ENCODE measurements around the gene HAUS1.

The HAUS1 gene, protein sequence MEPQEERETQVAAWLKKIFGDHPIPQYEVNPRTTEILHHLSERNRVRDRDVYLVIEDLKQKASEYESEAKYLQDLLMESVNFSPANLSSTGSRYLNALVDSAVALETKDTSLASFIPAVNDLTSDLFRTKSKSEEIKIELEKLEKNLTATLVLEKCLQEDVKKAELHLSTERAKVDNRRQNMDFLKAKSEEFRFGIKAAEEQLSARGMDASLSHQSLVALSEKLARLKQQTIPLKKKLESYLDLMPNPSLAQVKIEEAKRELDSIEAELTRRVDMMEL

GRCh38 chr18:46104128-46104911, at the start of gene HAUS1:
Gene HAUS1, plus strand, starts transcription at chr18:46104385. Its CDS starts 27 bp downstream, at chr18:46104412.
- no peaks in the 10 kb centered on the region for H3K9me3 ChIP-seq (ENCODE audit: control insufficient read depth, low read depth, low read length)
- peak within 1 kb of the TSS; percentile 80 for H3K4me3 ChIP-seq (ENCODE audit: low read length)
- H3K9ac ChIP-seq (ENCODE audit: low read length): peak within 1 kb of the TSS; percentile 93
- H3K4me1 ChIP-seq (ENCODE audit: control insufficient read depth, low read depth, low read length): no peaks in the 10 kb centered on the region
- no peaks in the 10 kb centered on the region for H3K27me3 ChIP-seq (ENCODE audit: control insufficient read depth, insufficient read depth, low read length)
- H3K36me3 ChIP-seq (ENCODE audit: control insufficient read depth, low read depth, low read length): peaks cover 14% of the 10 kb centered on the region
- peak within 1 kb of the TSS; percentile 84 for H3K27ac ChIP-seq (ENCODE audit: low read length)

DNA sequence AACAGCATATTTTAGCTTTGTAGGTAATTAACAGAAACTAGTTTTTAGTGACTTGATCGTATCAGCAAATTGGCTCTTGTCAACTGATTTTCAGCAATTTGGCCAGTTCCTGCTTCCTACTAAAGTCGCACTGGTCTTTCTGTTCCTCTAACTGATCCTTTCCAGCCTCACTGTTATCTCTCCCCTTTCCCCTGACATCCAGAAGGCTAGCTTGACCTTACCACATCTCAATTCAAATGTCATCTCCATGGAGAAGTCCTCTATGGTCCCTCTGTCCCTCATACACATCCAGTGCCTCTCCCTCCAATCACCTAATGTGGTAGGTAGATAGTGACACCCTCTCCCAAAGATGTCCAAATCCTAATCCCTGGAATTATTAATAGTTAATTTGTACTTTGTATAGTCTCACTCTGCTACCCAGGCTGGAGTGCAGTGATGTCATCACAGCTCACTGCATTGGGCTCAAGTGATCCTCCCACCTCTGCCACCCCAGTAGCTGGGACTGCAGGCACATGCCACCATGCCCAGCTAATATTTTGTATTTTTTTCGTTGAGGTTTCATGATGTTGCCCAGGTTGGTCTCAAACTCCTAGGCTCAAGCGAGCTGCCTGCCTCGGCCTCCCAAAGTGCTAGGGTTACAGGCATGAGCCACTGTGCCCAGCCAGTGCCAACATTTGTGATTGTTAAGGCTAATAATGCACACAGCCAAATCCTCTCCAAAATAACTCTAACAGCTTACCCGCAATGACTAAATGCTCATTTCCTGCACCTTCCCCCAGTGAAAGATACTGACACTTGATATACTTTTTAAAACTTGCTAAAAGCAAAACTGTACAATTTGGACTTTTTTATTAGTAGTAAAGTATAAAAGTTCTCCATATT, 49.0 kb upstream of the HAUS1 start:
- H3K27me3 ChIP-seq (ENCODE audit: control insufficient read depth, insufficient read depth, low read length): no peaks in the 10 kb centered on the region
- no peak overlapping the region for H3K4me3 ChIP-seq (ENCODE audit: low read length)
- H3K4me1 ChIP-seq (ENCODE audit: control insufficient read depth, low read depth, low read length): no peaks in the 10 kb centered on the region
- no peak overlapping the region for H3K9ac ChIP-seq (ENCODE audit: low read length)
- H3K36me3 ChIP-seq (ENCODE audit: control insufficient read depth, low read depth, low read length): no peaks in the 10 kb centered on the region
- H3K9me3 ChIP-seq (ENCODE audit: control insufficient read depth, low read depth, low read length): no peaks in the 10 kb centered on the region
- no peak overlapping the region for H3K27ac ChIP-seq (ENCODE audit: low read length)

DNA sequence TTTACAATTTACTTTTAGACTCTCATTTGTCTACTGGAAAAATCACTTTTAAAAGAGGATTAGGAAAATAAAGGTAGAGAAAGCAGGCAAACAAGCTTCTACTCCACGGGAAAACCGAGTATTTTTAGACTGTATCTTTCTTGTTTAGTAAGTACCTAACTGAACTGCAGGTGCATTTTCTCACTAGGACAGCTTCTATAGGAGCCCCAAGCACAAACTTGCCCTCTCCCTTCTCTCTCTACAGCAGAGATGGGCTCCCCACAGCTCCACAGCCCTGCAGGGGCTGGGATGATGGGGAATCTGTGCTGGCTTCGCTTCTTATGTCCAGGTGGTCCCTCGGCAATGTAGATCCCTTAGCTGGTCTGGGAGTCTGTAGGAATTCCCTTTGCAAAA, 48.4 kb upstream of the HAUS1 start:
- no peaks in the 10 kb centered on the region for H3K36me3 ChIP-seq (ENCODE audit: control insufficient read depth, low read depth, low read length)
- H3K27ac ChIP-seq (ENCODE audit: low read length): no peak overlapping the region
- no peaks in the 10 kb centered on the region for H3K4me1 ChIP-seq (ENCODE audit: control insufficient read depth, low read depth, low read length)
- no peak overlapping the region for H3K4me3 ChIP-seq (ENCODE audit: low read length)
- no peaks in the 10 kb centered on the region for H3K27me3 ChIP-seq (ENCODE audit: control insufficient read depth, insufficient read depth, low read length)
- H3K9me3 ChIP-seq (ENCODE audit: control insufficient read depth, low read depth, low read length): no peaks in the 10 kb centered on the region
- H3K9ac ChIP-seq (ENCODE audit: low read length): no peak overlapping the region

DNA sequence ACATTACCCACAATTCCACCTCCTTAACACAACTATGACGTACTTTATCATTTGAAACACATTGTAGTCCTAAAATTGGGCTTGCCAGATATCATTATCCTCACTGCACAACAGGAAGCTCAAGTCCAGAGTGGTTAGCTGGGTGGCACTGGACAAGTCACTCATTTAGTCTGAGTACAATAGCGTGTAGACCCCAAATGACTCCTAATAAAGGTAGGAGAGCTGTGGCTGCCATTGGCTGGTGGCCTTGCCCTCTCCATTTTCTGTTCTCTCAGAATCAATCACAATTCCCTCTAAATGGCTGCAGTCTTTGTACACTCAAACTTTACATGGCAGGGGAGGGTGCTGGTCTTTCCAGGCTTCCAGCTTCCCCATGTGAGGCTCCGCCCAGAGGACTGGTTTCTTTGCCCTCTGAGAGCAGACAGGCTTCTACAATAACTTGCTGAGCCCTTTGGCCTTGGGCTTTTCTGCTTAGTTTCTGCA, 43.8 kb upstream of the HAUS1 start:
- Histone ChIP-seq H3K36me3 (ENCODE audit: control insufficient read depth, low read depth, low read length) (no peaks in the 10 kb centered on the region), H3K4me1 (ENCODE audit: control insufficient read depth, low read depth, low read length) (no peaks in the 10 kb centered on the region), H3K27me3 (ENCODE audit: control insufficient read depth, insufficient read depth, low read length) (no peaks in the 10 kb centered on the region), H3K9me3 (ENCODE audit: control insufficient read depth, low read depth, low read length) (no peaks in the 10 kb centered on the region), H3K4me3 (ENCODE audit: low read length) (no peak overlapping the region), H3K27ac (ENCODE audit: low read length) (no peak overlapping the region), H3K9ac (ENCODE audit: low read length) (no peak overlapping the region)

GRCh38 chr18:46061387-46061786, 42.8 kb upstream of the HAUS1 start:
- Histone ChIP-seq H3K4me1 (ENCODE audit: control insufficient read depth, low read depth, low read length) (no peaks in the 10 kb centered on the region), H3K4me3 (ENCODE audit: low read length) (no peak overlapping the region), H3K27me3 (ENCODE audit: control insufficient read depth, insufficient read depth, low read length) (no peaks in the 10 kb centered on the region), H3K9me3 (ENCODE audit: control insufficient read depth, low read depth, low read length) (no peaks in the 10 kb centered on the region), H3K9ac (ENCODE audit: low read length) (no peak overlapping the region), H3K27ac (ENCODE audit: low read length) (no peak overlapping the region), H3K36me3 (ENCODE audit: control insufficient read depth, low read depth, low read length) (no peaks in the 10 kb centered on the region)

- Histone ChIP-seq H3K4me1 (ENCODE audit: control insufficient read depth, low read depth, low read length) (no peaks in the 10 kb centered on the region), H3K9ac (ENCODE audit: low read length) (no peak overlapping the region), H3K4me3 (ENCODE audit: low read length) (no peak overlapping the region), H3K27me3 (ENCODE audit: control insufficient read depth, insufficient read depth, low read length) (no peaks in the 10 kb centered on the region), H3K9me3 (ENCODE audit: control insufficient read depth, low read depth, low read length) (no peaks in the 10 kb centered on the region), H3K27ac (ENCODE audit: low read length) (no peak overlapping the region), H3K36me3 (ENCODE audit: control insufficient read depth, low read depth, low read length) (no peaks in the 10 kb centered on the region)
Measured at GRCh38 chr18:46061796-46062195, 42.4 kb upstream of the HAUS1 start.

- Histone ChIP-seq H3K9me3 (ENCODE audit: control insufficient read depth, low read depth, low read length) (no peaks in the 10 kb centered on the region), H3K9ac (ENCODE audit: low read length) (no peak overlapping the region), H3K27me3 (ENCODE audit: control insufficient read depth, insufficient read depth, low read length) (no peaks in the 10 kb centered on the region), H3K4me1 (ENCODE audit: control insufficient read depth, low read depth, low read length) (no peaks in the 10 kb centered on the region), H3K36me3 (ENCODE audit: control insufficient read depth, low read depth, low read length) (no peaks in the 10 kb centered on the region), H3K4me3 (ENCODE audit: low read length) (no peak overlapping the region), H3K27ac (ENCODE audit: low read length) (no peak overlapping the region)
Measured at GRCh38 chr18:46062781-46063180, 41.4 kb upstream of the HAUS1 start.

GRCh38 chr18:46067438-46068007, 36.7 kb upstream of the HAUS1 start:
- Histone ChIP-seq H3K9me3 (ENCODE audit: control insufficient read depth, low read depth, low read length) (no peaks in the 10 kb centered on the region), H3K27me3 (ENCODE audit: control insufficient read depth, insufficient read depth, low read length) (peaks cover 23% of the 10 kb centered on the region), H3K36me3 (ENCODE audit: control insufficient read depth, low read depth, low read length) (no peaks in the 10 kb centered on the region), H3K4me3 (ENCODE audit: low read length) (no peak overlapping the region), H3K4me1 (ENCODE audit: control insufficient read depth, low read depth, low read length) (no peaks in the 10 kb centered on the region), H3K9ac (ENCODE audit: low read length) (no peak overlapping the region), H3K27ac (ENCODE audit: low read length) (no peak overlapping the region)

GRCh38 chr18:46068763-46069162, 35.4 kb upstream of the HAUS1 start:
- H3K4me3 ChIP-seq (ENCODE audit: low read length): no peak overlapping the region
- H3K4me1 ChIP-seq (ENCODE audit: control insufficient read depth, low read depth, low read length): no peaks in the 10 kb centered on the region
- H3K27ac ChIP-seq (ENCODE audit: low read length): no peak overlapping the region

DNA sequence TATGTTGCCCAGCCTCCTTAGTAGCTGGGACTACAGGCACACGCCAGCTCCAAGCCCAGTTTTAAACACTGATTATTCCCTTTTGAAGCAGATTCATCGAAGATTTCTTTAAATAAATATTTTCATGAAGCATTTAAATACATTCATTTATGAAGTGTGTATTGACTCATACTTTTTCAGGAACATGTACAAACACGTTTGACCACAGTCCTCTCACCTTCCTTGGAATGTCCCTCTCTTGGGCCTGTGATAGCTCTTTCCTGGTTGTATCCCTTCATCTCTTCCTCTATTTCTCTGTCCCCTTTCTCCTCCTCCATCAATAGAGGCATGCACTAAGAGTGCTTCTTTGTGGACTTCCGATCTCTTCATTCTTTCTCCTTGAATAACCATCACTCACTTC, 34.7 kb upstream of the HAUS1 start:
- Histone ChIP-seq H3K4me3 (ENCODE audit: low read length) (no peak overlapping the region), H3K9ac (ENCODE audit: low read length) (no peak overlapping the region), H3K9me3 (ENCODE audit: control insufficient read depth, low read depth, low read length) (no peaks in the 10 kb centered on the region), H3K27me3 (ENCODE audit: control insufficient read depth, insufficient read depth, low read length) (peaks cover 34% of the 10 kb centered on the region), H3K4me1 (ENCODE audit: control insufficient read depth, low read depth, low read length) (no peaks in the 10 kb centered on the region), H3K27ac (ENCODE audit: low read length) (no peak overlapping the region), H3K36me3 (ENCODE audit: control insufficient read depth, low read depth, low read length) (no peaks in the 10 kb centered on the region)

More at GRCh38 chr18:46068763-46069162, 35.4 kb upstream of the HAUS1 start:
- Histone ChIP-seq H3K27me3 (ENCODE audit: control insufficient read depth, insufficient read depth, low read length) (peaks cover 34% of the 10 kb centered on the region), H3K9ac (ENCODE audit: low read length) (no peak overlapping the region), H3K36me3 (ENCODE audit: control insufficient read depth, low read depth, low read length) (no peaks in the 10 kb centered on the region), H3K9me3 (ENCODE audit: control insufficient read depth, low read depth, low read length) (no peaks in the 10 kb centered on the region)

DNA sequence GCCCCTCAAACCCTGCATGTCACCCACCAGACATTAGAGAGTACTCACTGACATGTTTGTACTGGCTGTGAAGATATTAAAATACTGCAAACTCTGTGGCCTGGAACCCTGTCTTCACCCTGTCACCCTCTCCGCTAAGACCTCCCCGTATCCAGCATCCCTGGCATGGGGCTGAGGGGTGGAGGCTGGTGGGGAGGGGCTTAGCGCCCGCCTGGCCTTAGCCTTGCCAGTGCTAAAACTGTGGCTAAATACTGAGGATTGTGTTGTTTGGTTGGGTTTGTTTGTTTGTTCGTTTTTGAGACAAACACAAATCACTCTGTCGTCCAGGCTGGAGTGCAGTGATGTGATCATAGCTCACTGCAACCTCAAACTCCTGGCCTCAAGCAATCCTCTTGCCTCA, 34.0 kb upstream of the HAUS1 start:
- Histone ChIP-seq H3K4me3 (ENCODE audit: low read length) (no peak overlapping the region), H3K9me3 (ENCODE audit: control insufficient read depth, low read depth, low read length) (no peaks in the 10 kb centered on the region), H3K9ac (ENCODE audit: low read length) (no peak overlapping the region), H3K27ac (ENCODE audit: low read length) (no peak overlapping the region), H3K36me3 (ENCODE audit: control insufficient read depth, low read depth, low read length) (no peaks in the 10 kb centered on the region), H3K27me3 (ENCODE audit: control insufficient read depth, insufficient read depth, low read length) (peaks cover 34% of the 10 kb centered on the region), H3K4me1 (ENCODE audit: control insufficient read depth, low read depth, low read length) (no peaks in the 10 kb centered on the region)
